K562 (cell line): ENCODE data around the gene KLKB1. TPM values are rescaled to one million over a fixed set of nuclear protein-coding genes. Genes with fewer than 3 reads are reported as not detected.

ENCODE experiments used
- DEAF1 ChIP-seq: fragments of 450-650 bp; formaldehyde crosslinking; IDR thresholded peaks from 2 replicates; pipeline ENCODE4 v1.4.0; 2020; ENCODE audit warnings: mild to moderate bottlenecking, moderate library complexity
- DIDO1 ChIP-seq: fragments of 450-650 bp; IDR thresholded peaks from 2 replicates; pipeline ENCODE4 v1.6.1; 2016; ENCODE audit warnings: low read depth, missing biosample characterization, missing genetic modification characterization
- FOXJ3 ChIP-seq: sonication (generic); formaldehyde crosslinking; IDR thresholded peaks from 2 replicates; pipeline ENCODE4 v1.4.0; 2020; ENCODE audit warnings: mild to moderate bottlenecking, missing genetic modification reagents
- KAT2B ChIP-seq: IDR thresholded peaks from one replicate; pipeline ENCODE4 v1.6.1; 2012; ENCODE audit warnings: low read depth, mild to moderate bottlenecking, control low read depth, inconsistent platforms, low read length, moderate library complexity
- NEUROD1 ChIP-seq: fragments of 150-350 bp; IDR thresholded peaks from 2 replicates; pipeline ENCODE4 v1.6.1; 2014; ENCODE audit warnings: borderline replicate concordance, low read length, low read depth; ENCODE audit not compliant: partially characterized antibody
- PML ChIP-seq: IDR thresholded peaks from 2 replicates; pipeline ENCODE4 v1.6.1; 2012; ENCODE audit warnings: low read length, inconsistent platforms
- PTTG1 ChIP-seq: fragments of 450-650 bp; IDR thresholded peaks from 2 replicates; pipeline ENCODE4 v1.6.1; 2016; ENCODE audit warnings: low read depth, mild to moderate bottlenecking, missing genetic modification characterization, missing compliant biosample characterization
- RBM25 ChIP-seq: fragments of 200-400 bp; formaldehyde crosslinking; IDR thresholded peaks from 2 replicates; pipeline ENCODE4 v1.6.1; 2018; ENCODE audit warnings: low read length, low read depth, moderate library complexity; ENCODE audit not compliant: severe bottlenecking
- SIX5 ChIP-seq, 2 experiments: IDR thresholded peaks; 2 replicates each; pipeline ENCODE4 v1.6.1; 2011; ENCODE audit warnings: low read length in 2 of 2, borderline replicate concordance in 1 of 2, low read depth in 1 of 2, mild to moderate bottlenecking in 1 of 2, moderate library complexity in 1 of 2; ENCODE audit not compliant: insufficient read depth in 1 of 2
- TEAD2 ChIP-seq: fragments of 450-650 bp; IDR thresholded peaks from 2 replicates; pipeline ENCODE4 v1.6.1; 2016; ENCODE audit warnings: missing genetic modification characterization, control low read depth, missing compliant biosample characterization
- polyA plus RNA-seq, 8 experiments: library from polyadenylated mRNA; depleted of rRNA in 4 of 8; stranded (reverse) in 5 of 8; unstranded in 3 of 8; fragments of >200 nt; fragmentation: Nextera tagmentation in 2 of 8; fragmentation: Illumina TruSeq in 1 of 8; extraction: Ambion mirVana in 2 of 8; extraction: Trizol in 1 of 8; gene quantifications; 2 replicates each; pipeline versions ENCODE4 v1.2.1 to v1.2.3, GENCODE V29; 2011 to 2014; ENCODE audit warnings: inconsistent platforms in 1 of 8, missing spikeins in 1 of 8
- total RNA-seq, 7 experiments: library from RNA; depleted of rRNA in 6 of 7; stranded (reverse); fragments of >200 nt in 6 of 7; fragmentation: Illumina TruSeq in 2 of 7; extraction: Trizol in 2 of 7; gene quantifications; 2 replicates each; pipeline versions ENCODE4 v1.2.1 to v1.2.3, GENCODE V29; 2011 to 2021; ENCODE audit warnings: low replicate concordance in 1 of 7
- TF ChIP-seq, protein P1 (sequence below): fragments of 150-350 bp; conservative IDR thresholded peaks from 2 replicates; pipeline ENCODE4 v1.6.1; 2014; ENCODE audit warnings: low read length
- TF ChIP-seq, protein P2 (sequence below): fragments of 200-400 bp; formaldehyde crosslinking; IDR thresholded peaks from 2 replicates; pipeline ENCODE4 v1.6.1; 2017; ENCODE audit warnings: mild to moderate bottlenecking, low read depth, low read length, moderate library complexity
- TF ChIP-seq, protein P3 (sequence below): fragments of 250-450 bp; sonication (Bioruptor Pico); IDR thresholded peaks from 2 replicates; pipeline ENCODE4 v1.5.0; 2021
- TF ChIP-seq, protein P4 (sequence below): fragments of 450-650 bp; formaldehyde crosslinking; IDR thresholded peaks from 2 replicates; pipeline ENCODE4 v1.4.0; 2020; ENCODE audit warnings: mild to moderate bottlenecking

KLKB1 gene
- total and polyA plus RNA-seq, 9 of the 15 experiments (the other 6 are each of a cell fraction or from before 2014, with no cell fraction given) = 0.27 TPM; not detected in 8

GRCh38 chr4:186191200-186192065 is 35.9 kb upstream of the KLKB1 start, which contains the start of gene CYP4V2 (continued):
- TF ChIP-seq, protein P1, sequence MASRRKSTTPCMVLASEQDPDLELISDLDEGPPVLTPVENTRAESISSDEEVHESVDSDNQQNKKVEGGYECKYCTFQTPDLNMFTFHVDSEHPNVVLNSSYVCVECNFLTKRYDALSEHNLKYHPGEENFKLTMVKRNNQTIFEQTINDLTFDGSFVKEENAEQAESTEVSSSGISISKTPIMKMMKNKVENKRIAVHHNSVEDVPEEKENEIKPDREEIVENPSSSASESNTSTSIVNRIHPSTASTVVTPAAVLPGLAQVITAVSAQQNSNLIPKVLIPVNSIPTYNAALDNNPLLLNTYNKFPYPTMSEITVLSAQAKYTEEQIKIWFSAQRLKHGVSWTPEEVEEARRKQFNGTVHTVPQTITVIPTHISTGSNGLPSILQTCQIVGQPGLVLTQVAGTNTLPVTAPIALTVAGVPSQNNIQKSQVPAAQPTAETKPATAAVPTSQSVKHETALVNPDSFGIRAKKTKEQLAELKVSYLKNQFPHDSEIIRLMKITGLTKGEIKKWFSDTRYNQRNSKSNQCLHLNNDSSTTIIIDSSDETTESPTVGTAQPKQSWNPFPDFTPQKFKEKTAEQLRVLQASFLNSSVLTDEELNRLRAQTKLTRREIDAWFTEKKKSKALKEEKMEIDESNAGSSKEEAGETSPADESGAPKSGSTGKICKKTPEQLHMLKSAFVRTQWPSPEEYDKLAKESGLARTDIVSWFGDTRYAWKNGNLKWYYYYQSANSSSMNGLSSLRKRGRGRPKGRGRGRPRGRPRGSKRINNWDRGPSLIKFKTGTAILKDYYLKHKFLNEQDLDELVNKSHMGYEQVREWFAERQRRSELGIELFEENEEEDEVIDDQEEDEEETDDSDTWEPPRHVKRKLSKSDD = no peak
- TF ChIP-seq FOXJ3 (CRISPR knock-in tag) (no peak), NEUROD1 (peak; percentile 9), RBM25 (peak; percentile 99), DIDO1 (peak; percentile 26; the same call in 1 of the 2 replicates), KAT2B (no peak), PML (peak; percentile 52; the same call in 1 of the 2 replicates), TEAD2 (tag) (no peak), PTTG1 (tag) (no peak), DEAF1 (CRISPR knock-in tag) (no peak), SIX5 (IDR thresholded peaks at IDR 0.05; ENCODE audit: borderline replicate concordance in 1 of 2, insufficient read depth in 1 of 2, low read depth in 1 of 2, low read length in 2 of 2) (0 out of 4 replicates have a peak, but pooled peaks of 1 of the 2 experiments have one; percentile 0)
- TF ChIP-seq, protein P2, sequence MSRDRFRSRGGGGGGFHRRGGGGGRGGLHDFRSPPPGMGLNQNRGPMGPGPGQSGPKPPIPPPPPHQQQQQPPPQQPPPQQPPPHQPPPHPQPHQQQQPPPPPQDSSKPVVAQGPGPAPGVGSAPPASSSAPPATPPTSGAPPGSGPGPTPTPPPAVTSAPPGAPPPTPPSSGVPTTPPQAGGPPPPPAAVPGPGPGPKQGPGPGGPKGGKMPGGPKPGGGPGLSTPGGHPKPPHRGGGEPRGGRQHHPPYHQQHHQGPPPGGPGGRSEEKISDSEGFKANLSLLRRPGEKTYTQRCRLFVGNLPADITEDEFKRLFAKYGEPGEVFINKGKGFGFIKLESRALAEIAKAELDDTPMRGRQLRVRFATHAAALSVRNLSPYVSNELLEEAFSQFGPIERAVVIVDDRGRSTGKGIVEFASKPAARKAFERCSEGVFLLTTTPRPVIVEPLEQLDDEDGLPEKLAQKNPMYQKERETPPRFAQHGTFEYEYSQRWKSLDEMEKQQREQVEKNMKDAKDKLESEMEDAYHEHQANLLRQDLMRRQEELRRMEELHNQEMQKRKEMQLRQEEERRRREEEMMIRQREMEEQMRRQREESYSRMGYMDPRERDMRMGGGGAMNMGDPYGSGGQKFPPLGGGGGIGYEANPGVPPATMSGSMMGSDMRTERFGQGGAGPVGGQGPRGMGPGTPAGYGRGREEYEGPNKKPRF = no peak
- TF ChIP-seq, protein P3, sequence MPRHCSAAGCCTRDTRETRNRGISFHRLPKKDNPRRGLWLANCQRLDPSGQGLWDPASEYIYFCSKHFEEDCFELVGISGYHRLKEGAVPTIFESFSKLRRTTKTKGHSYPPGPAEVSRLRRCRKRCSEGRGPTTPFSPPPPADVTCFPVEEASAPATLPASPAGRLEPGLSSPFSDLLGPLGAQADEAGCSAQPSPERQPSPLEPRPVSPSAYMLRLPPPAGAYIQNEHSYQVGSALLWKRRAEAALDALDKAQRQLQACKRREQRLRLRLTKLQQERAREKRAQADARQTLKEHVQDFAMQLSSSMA (CRISPR knock-in tag) = 0 out of 2 replicates have a peak, but pooled peaks have one; percentile 16
- TF ChIP-seq, protein P4, sequence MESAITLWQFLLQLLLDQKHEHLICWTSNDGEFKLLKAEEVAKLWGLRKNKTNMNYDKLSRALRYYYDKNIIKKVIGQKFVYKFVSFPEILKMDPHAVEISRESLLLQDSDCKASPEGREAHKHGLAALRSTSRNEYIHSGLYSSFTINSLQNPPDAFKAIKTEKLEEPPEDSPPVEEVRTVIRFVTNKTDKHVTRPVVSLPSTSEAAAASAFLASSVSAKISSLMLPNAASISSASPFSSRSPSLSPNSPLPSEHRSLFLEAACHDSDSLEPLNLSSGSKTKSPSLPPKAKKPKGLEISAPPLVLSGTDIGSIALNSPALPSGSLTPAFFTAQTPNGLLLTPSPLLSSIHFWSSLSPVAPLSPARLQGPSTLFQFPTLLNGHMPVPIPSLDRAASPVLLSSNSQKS = no peak
